ENCODE results near the gene NTSR1.

NTSR1 gene

DNA sequence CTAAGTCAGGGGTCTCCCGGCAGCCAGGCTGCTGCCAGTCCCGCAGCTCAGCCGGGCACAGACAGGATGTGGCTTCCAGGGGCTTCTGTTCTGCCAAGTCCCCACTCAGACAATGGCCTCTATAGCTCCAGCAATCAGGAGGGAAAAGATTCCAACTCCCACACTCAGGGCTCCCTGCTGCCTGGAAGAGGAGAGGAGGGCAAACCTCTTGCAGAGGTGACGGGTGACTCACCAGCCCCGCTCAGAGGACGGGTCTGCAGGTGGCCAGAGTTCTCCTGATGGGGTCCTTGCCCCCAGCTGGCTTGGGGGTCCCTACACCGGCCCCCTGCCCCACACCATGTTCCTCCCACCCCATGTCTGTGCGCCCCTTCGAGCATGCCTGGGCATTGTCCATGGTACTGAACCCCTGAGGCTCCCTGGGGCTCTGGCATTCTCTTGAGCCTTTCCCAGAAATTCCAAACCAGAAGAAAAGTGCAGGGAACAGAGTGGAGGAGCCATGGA lies 32.6 kb downstream of the NTSR1 start:
- DNase-seq, result no peak

DNA sequence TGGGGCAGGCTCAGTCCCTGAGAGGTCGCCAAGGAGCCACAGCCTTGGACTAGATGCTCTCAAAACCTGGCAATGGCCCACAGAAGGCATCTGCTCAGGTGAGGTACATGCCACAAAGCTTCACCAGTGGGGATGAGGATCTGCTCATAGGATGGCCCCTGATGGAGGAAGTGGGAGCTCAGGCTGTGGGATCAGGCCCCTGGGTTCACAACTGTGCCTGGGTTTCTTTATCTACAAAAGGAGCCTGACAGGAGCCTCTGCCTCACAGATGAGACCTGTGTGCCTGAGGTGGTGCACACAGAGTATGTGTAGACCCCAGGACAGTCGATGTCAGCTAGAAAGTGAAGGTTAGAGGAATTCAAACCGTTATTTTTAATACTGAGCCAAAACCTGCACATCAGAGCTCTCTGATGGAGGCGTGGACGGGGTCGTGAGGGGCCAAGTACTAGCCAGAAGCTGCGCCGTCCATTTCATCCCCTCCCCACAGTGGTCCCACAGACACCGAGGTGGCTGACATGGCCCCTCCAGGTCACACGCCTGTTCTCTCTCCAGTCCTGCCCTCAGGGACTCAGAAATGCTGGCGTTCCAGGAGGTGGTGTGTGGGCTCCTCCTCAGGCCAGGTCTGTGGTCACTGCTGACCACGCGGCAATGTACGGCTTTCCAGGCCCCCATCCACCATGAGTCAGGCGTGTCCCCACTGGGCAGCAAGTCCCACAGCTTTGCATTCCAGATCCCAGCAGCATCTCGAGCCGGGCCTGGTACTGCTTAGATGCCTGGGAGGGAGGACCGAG lies 33.3 kb downstream of the NTSR1 start:
- DNase-seq, result no peak

DNA sequence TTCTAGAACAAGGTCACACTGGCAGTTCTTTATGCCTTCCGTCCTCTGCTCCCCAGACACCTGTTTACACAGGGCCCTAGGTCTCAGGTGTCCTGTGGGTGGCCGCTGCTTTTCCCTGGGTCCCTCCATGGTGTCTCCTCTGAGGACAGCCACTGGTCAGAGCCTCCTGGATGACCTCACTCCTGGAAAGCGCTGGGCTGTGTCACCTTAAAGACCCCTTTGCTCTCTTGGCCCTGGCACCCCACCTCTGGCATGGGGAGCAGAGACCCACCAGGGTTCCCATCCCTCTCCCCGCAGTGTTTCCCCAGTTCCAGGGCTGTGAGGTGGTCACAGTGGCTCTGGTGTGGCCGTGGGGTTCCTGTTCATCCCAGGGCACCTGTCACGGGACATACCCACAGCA lies 33.9 kb downstream of the NTSR1 start:
- no peak for DNase-seq

DNA sequence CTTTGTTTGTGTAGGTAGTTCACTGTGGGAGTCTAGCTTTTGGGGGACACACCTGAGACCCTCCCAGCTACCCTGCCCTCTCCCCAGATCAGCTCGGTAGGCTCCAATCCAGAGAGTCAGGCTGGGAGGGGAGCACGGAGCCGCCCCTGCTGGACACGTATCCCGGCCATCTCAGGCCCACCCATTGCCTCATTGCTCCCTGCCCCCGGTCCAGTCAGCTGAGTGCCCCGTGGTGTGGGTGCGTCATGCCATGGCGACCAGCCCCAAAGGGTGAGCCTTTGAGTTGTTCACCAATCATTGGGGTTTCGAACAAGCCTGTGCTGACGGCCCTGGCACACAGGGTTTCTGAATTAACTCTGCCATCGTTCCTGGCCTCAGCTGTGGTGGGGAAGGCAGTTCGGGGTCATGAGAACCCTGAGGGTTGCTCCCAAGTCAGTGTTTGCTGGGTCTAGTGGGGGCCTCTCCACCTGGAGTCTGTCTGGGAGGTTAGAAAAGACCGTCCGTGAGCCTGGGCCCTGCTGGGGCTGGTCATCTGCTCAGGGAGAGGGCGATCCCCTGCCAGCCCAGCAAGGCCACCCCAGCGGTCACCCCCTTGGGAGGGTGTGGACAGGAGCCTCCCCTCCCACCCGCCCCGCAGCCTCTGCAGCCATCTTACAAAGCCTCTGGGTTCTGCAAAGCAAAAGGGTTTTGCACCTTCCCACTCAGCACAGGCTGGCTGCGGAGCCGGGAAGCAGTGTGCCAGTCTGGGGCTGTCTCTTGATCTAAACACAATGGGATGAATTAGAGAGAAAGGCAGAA lies 34.5 kb downstream of the NTSR1 start:
- no peak for DNase-seq

DNA sequence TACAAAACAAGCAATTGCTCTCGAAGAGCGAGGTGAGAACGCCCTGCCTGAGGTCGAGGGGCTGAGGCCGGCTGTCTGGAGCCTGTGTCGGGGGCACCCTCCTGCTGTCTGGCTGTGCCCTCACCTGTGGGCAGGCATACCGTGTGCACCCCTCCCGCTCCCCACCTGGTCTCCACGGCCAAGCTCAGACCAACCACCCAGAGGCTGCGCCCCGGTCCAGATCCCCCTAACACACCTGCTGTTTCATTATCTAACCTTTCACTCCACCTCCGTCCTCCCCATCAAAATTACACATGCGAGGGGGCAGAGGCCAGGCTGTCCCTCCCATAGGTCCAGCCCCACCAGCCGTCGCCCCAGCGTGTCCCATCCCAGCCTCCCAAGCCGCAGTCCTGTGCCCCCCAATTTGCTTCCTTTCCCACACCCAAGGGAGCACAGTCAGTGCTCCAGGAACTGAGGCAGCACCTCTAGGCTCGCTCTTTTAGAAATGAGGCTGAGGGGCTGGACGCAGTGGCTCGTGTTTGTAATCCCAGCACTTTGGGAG lies 35.2 kb downstream of the NTSR1 start:
- DNase-seq, result no peak

DNA sequence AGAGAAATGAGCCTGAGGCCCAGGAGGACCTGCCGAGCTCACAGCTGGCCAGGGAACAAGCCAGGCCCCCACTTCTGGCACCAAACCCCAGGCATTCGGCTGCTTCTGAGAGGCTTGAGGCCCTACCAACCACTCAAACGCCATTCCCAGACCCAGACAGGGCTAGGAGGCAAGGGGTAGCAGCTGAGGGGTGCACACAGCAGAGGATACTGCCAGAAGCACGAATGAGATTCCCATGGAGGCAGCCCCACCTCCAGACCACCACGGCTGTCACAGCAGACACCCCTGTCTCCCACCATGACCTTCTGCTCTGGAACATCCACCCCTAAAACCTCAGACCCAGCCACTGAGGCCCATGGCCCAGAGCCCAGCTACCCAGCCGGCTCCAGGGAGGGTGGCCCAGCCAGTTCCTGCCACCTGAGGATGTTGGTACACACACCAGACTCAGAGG lies 36.1 kb downstream of the NTSR1 start:
- no peak for DNase-seq

DNA sequence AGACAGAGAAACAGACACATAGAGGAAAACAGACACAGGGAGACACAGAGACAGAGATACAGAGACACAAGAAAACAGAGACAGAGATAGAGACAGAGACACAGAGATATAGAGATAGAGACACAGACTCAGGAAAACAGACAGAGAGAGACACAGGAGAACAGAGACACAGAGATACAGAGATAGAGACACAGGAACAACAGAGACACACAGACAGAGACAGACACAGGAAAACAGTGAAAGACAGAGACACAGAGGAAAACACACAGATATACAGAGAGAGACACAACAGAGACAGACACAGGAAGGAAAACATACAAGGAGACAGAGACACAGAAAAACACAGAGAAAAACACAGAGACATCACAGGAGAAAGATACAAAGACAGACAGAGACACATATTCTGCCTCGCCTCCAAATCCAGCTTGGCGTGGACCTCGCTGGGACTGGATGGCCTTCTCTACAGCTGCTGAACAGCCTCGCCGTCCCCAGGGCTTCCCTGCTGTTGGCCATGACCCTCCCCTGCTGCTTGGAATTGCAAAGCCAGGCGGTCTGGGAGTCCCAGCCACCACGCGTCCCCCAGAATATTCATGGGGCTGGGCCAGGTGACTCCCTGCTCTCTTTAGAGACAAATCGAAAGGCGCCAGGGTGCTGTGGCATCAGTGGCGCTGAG lies 36.8 kb downstream of the NTSR1 start:
- DNase-seq, result no peak

DNA sequence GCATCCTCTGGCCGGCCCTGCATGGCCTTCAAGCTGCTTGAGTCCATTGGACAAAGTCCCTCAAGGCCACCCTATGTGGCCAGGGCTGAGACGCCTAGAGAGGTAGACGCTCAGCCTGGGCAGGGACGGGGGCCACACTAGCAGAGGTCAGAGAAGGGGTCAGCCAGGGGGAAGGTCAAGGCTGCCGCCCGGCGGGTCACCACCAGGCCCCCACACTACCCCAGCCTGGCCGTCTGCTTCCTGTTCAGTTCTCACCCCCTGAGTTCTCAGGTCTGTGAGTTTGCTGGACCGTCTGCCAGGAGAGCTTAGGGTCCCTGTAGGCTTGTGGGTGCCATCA lies 37.3 kb downstream of the NTSR1 start:
- DNase-seq, result no peak

DNA sequence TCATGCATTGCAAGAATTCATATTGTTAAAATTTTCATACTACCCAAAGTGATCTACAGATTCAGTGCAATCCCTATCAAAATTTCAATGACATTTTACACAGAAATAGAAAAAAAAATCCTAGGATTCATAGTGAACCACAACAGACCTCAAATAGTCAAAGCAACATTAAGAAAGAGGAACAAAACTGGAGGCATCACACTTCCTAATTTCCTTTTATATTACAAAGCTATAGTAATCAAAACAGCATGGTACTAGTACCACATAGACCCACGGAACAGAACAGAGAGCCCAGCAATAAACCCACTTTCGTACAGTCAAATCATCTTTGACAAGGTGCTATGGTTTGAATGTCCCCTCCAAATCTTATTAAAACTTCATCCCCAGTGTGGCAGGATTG lies 39.7 kb downstream of the NTSR1 start:
- DNase-seq, result no peak

DNA sequence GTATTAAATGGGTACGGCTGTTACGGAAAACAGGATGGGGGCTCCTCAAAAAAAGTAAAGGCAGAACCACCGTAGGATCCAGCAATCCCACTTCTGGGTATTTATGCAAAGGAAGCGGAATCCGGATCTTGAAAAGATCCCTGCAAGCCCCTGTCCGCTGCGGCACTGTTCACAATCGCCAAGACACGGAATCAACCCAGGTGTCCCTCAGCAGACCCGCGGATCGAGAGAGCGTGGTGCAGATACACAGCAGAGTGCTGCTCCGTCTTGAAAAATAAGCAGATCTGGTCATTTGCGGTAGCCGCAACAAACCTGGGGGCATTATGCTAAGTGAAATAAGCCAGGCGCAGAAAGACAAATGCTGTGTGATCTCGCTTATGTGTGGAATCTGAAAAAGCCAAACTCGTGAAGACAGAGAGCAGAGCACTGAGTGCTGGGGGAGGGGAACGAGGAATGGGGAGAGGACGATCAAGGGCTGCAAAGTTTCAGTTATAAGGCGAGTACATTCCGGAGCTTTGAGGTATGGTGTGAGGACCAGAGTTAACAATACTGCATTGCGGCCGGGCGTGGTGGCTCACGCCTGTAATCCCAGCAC lies 41.3 kb downstream of the NTSR1 start:
- DNase-seq, result no peak

DNA sequence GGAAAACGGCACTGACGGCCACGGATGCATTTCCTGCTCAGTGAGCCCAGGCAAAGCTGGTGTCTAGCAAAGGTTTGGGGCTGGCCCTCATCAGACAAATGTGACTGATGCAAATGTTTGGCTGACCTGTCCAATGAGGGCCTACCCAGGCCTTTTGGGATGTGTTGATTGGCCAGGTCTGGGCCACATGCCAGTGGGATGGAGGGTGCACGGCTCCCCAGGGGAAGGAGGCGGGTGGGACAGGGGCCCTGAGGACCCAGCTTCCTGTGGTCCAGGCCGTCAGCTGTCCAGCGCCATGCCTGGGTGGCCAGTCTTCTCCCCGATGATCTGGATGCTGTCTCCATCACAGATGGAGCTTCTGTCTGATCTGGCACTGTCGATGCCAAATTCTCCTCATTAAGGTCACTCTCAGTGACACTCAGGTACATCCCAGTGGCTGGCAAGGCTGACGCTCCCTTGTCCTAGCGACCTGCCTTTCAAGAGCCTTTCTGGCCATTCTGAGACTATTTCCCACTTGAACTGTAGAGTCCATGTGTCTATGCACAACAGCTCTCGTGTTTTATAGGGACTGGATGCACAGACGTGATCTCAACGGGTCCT lies 43.0 kb downstream of the NTSR1 start:
- DNase-seq, result no peak

DNA sequence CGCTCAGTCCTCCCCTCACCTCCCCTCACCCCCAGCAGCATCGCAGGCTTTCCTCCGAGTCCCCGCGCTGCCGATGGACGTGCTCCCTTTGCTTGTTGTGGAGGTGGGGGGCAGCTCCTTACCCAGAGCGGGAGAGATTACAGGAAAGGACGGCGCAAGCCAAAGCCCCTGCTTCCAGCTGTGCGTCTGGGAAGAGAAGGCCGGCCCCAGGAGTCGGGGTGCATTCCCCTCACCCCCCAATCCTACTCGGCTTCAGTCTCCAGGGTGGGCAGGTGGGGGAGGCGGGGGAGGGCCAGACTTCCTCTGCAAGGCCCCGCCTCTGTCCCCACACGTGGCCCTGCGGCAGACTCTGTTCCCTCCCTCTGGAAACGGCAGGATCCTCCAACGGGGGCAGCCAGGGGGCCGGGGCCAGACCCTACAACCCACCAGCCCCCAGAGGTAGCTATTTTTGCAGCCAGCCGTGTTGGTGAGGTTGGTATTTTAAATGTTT lies 43.6 kb downstream of the NTSR1 start:
- no peak for DNase-seq

DNA sequence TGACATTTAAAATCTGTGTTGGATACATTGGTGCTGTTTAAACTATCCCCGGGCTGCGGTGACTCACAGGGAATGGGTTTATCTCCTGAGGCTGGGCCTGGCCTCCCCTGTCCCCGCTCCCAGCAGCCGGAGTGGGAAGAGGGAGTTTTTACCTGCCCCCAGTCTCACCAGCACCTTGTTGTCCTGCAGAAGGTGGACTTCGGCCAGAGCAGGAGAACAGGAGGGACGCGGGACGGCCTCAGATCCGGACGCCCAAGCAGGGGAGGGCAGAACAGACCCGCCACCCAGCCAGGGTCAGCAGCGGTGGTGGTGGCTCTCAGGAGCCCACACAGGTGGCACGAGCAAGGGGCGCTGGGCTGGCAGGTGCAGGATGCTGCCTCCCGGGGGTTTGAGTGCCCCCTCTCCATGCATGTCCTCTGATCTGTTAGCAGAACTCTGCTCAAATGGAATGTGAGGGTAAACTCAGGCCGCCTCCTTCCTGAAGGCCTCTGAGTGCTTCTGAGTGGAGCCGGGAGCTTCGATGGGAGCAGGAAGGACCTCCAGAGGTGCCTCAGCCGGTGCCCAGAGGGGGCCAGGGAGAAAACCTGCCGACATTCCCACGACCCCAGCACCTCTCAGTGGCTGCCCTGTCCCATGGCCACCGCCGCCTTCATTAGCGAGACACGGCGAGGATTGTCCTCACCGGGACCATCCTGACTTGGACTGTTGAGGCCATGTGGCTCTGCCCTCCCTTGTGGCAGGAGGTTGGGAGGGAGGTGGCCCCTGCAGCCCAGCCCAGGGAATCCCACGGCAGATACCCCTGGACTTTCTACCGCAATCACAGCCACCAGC lies 44.2 kb downstream of the NTSR1 start:
- DNase-seq, result no peak

DNA sequence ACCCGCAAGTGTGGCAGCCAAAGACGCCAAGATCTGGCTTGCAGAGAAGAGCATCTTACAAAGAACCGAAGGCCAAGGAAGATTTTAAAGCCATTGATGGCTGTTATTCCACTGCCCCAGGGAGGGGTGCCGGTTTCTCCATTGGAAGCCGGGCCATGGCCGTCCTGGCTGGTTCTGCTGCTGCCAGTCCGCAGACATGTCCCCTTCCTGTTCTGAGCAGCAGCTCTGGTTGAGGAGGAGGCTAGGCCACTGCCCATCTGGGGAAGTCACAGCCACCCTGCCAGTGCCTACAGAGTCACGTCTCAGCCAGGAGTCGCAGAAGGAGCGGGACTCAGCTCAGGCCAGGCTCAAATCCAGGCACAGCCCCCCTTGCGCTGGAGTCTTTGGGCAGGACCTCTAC lies 45.0 kb downstream of the NTSR1 start:
- DNase-seq, result no peak

DNA sequence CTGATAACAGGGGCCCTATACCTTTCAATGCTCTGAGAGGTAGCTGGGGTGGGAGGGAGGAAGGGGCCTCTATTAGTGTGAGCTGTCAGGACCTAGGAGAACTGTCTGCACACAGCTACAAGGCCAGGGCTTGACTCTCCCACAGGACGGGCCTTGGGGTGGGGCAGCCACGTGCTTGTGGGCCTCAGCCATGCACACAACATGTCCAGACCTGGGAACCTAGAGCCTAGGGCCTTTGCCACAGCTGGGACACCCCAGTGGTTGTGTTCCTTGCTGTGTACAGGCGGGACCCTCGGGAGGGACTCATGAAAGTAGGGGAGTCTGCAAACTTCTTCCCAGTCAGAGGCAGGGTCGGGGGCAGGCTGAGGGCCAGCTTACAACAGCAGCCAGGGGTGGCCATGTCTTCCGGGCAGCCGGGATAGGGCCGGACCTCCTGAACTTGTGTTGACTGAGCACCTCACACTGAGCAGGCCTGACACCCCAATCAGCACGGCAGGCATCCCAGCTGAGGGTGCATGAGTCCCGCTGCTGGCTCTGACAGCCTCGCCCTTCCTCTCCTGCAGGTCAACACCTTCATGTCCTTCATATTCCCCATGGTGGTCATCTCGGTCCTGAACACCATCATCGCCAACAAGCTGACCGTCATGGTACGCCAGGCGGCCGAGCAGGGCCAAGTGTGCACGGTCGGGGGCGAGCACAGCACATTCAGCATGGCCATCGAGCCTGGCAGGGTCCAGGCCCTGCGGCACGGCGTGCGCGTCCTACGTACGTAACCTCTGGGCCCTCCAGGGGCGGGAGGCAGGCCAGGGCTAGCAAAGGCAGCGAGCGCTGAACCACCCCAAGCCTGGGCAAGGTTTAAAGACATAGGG lies 45.7 kb downstream of the NTSR1 start:
- no peak for DNase-seq

DNA sequence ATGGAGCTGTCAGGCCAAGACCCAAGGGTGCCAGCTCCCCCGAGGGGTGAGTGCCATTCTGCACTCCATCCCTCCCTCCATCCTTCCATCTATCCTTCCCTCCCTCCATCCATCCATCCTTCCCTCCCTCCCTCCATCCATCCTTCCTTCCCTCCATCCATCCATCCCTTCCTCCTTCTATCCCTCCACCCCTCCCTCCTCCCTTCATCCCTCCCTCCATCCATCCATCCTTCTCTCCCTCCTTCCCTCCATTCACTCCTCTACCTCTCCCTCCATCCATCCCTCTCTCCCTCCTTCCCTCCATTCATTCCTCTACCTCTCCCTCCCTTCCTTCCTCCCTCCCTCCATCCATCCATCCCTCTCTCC lies 46.3 kb downstream of the NTSR1 start:
- no peak for DNase-seq

DNA sequence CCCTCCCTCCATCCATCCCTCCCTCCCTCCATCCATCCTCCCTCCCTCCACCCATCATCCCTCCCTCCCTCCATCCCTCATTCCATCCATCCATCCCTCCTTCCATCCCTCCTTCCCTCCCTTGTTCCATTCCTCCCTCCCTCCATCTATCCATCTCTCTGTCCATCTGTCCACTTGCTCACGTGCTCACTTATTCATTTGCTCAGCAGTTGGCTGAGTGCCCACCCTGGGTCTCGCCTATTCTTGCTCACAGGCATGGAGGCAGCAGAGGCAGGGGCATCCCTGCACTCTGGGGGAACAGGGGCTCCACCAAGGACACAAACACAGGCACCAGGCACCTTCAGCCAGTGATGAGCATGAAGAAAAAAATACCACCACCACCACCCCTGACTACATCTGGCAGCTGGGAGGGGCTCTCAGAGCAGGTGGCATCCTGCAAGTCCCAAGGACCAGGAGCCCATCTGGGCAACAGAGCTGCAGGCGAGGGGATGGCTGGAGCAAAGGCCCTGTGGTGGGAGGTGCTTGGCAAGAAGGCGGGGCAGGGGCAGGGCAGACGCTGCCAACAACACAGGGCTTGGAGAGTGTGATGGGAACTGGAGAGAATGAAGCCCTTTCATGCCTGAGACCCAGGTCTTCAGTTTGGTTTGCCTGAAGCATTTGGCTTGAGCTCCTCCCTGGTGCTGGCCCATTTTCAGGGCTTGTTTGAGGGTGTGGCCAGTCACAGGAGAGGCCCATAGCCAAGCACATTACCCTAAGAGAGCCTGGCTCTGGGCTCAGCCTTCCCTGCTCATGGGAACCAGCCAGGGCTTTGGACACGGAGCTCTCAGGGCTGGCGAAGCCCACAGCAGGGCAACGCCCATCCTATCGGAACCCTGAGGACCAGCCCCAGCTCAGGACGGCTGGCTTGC lies 47.4 kb downstream of the NTSR1 start:
- no peak for DNase-seq

DNA sequence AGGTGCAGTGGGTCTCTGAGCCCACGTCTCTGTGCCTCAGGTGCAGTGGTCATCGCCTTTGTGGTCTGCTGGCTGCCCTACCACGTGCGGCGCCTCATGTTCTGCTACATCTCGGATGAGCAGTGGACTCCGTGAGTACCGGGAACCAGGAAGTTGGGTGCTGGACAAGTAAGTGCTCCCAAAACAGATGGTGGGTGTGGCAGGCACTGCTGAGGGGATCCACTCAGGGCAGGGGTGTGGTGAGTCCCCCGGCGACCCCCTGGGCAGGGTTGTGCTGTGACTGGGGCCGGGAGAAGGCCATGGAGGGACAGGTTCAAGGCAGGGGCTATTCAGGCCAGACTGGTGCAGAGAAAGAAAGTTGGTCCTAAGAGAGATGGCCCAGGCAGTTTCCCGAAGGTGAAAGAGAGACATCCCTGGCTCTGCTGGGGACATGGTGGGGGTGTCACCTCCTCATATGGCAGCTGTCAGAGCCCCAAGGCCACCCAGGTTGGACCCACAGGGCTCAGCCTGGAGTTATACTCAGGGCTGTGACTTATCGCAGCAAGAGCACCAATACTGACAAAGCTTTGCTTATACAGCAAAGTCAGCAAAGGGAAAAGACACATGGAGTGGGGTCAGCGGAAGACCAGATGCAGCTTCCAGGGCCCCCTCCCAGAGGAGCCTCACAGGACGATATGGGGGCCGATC lies 49.7 kb downstream of the NTSR1 start:
- DNase-seq, result no peak

DNA sequence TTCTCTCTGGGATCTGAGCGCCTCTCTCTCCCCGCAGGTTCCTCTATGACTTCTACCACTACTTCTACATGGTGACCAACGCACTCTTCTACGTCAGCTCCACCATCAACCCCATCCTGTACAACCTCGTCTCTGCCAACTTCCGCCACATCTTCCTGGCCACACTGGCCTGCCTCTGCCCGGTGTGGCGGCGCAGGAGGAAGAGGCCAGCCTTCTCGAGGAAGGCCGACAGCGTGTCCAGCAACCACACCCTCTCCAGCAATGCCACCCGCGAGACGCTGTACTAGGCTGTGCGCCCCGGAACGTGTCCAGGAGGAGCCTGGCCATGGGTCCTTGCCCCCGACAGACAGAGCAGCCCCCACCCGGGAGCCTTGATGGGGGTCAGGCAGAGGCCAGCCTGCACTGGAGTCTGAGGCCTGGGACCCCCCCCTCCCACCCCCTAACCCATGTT lies 51.4 kb downstream of the NTSR1 start:
- no peak for DNase-seq

Measured in NCI-H774 (cell line).